ENCODE data around the gene PRKCI.
A peak's percentile ranks its signal among the peaks of the same experiment; 100 is the strongest.
"Not testable (repeated sequence)": the region's sequence is repeated elsewhere in the genome, so short reads cannot be mapped to it uniquely, and the experiment has no call there.

Gene PRKCI

DNA sequence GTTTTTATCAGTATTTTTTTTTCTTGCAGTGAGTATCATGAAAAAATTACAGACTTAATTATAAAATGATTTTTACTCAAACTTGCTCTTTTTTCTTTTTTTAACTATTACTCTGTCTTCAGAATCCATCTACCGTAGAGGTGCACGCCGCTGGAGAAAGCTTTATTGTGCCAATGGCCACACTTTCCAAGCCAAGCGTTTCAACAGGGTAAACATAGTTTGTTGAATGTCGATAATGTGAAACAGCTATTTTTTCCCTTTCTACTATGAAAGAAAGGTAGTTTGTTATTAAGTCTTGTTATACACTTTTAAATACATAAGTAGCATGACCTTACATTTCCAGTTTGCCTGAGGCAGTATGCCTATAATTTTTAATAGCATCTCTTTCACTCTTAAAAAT lies 45.6 kb downstream of the PRKCI start:
- Histone ChIP-seq H3K36me3 (ENCODE audit: insufficient read depth, low read length) (peaks cover 48% of the 10 kb centered on the region), H3K9ac (ENCODE audit: low read depth, low read length) (no peak overlapping the region), H3K4me1 (ENCODE audit: control insufficient read depth, insufficient read depth, low read length) (no peaks in the 10 kb centered on the region), H3K27me3 (ENCODE audit: control insufficient read depth, insufficient read depth, low read length) (no peaks in the 10 kb centered on the region), H3K4me3 (ENCODE audit: low read length) (no peak overlapping the region), H3K9me3 (replicated peaks; ENCODE audit: low read length) (no peaks in the 10 kb centered on the region), H3K4me2 (ENCODE audit: low read length) (no peak overlapping the region)

DNA sequence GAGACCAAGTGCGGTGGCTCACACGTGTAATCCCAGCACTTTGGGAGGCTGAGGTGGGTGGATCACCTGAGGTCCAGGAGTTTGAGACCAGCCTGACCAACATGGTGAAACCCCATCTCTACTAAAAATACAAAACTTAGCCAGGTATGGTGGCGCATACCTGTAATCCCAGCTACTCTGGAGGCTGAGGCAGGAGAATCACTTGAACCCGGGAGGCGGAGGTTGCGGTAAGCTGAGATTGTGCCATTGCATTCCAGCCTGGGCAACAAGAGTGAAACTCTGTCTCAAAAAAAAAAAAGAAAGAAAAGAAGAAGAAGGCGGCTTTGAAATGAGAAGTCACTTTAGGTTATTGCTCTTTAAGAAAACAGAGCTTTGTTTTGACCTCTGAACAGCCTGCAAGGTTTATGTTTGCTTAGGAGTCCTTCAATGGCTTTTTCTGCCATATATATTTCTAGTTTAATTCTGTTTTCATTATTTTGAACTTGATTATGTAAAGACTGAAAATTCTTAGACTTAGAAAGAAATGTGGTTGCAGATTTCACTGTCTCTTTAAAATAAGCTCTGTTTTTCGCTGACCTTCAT lies 47.5 kb downstream of the PRKCI start:
- H3K4me3 ChIP-seq (ENCODE audit: low read length); H3K4me1 ChIP-seq (ENCODE audit: control insufficient read depth, insufficient read depth, low read length); H3K9me3 ChIP-seq (replicated peaks; ENCODE audit: low read length); H3K27me3 ChIP-seq (ENCODE audit: control insufficient read depth, insufficient read depth, low read length); H3K9ac ChIP-seq (ENCODE audit: low read depth, low read length); H3K4me2 ChIP-seq (ENCODE audit: low read length): not testable (repeated sequence)
- H3K36me3 ChIP-seq (ENCODE audit: insufficient read depth, low read length): peaks cover 34% of the 10 kb centered on the region

DNA sequence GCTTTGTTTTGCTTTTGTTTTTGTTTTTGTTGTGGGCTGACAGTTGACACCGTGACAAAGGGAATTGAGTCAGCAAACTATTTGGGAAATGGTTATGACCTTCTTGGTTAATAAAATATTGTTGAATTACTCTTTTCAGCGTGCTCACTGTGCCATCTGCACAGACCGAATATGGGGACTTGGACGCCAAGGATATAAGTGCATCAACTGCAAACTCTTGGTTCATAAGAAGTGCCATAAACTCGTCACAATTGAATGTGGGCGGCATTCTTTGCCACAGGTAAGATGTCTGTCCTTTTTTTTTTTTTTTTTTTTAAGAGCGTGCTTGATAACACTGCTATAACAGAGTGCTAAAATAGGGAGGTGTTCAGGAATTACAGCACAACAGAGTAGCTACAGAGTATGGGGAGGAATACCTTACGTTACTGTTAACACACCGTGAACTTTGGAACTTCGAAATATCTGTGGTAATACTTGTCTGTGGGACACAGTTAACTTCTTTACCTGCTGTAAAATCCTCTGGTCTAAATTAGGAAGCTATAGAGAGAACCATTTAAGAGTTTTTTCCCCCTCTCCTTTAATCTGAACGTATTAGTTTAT lies 48.2 kb downstream of the PRKCI start:
- no peak overlapping the region for H3K4me3 ChIP-seq (ENCODE audit: low read length)
- no peak overlapping the region for H3K4me2 ChIP-seq (ENCODE audit: low read length)
- peaks cover 33% of the 10 kb centered on the region for H3K36me3 ChIP-seq (ENCODE audit: insufficient read depth, low read length)
- H3K9me3 ChIP-seq (replicated peaks; ENCODE audit: low read length): no peaks in the 10 kb centered on the region
- no peak overlapping the region for H3K9ac ChIP-seq (ENCODE audit: low read depth, low read length)
- no peaks in the 10 kb centered on the region for H3K4me1 ChIP-seq (ENCODE audit: control insufficient read depth, insufficient read depth, low read length)
- H3K27me3 ChIP-seq (ENCODE audit: control insufficient read depth, insufficient read depth, low read length): no peaks in the 10 kb centered on the region

DNA sequence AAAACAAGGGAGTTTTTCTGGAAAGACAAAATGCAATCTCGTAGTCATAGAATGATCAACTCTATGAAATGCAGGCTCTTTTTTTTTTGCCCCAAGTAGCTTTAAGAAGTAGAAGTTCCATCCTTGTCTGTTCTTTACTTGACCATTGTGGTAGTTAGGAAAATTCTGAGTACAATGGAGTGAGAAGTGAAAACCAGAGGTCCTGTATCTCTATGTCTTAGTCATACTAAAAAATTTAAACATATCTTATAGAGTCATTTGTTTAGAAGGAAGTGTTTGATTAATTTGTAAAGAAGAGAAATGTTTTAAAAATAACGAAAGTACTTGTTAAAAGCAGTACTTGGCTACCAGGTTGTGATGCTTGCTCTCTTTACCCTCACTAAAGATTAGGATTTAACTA lies 52.4 kb downstream of the PRKCI start:
- Histone ChIP-seq H3K9me3 (replicated peaks; ENCODE audit: low read length) (no peaks in the 10 kb centered on the region), H3K36me3 (ENCODE audit: insufficient read depth, low read length) (peaks cover 45% of the 10 kb centered on the region), H3K4me2 (ENCODE audit: low read length) (no peak overlapping the region), H3K4me1 (ENCODE audit: control insufficient read depth, insufficient read depth, low read length) (no peaks in the 10 kb centered on the region), H3K27me3 (ENCODE audit: control insufficient read depth, insufficient read depth, low read length) (no peaks in the 10 kb centered on the region), H3K9ac (ENCODE audit: low read depth, low read length) (no peak overlapping the region), H3K4me3 (ENCODE audit: low read length) (no peak overlapping the region)

DNA sequence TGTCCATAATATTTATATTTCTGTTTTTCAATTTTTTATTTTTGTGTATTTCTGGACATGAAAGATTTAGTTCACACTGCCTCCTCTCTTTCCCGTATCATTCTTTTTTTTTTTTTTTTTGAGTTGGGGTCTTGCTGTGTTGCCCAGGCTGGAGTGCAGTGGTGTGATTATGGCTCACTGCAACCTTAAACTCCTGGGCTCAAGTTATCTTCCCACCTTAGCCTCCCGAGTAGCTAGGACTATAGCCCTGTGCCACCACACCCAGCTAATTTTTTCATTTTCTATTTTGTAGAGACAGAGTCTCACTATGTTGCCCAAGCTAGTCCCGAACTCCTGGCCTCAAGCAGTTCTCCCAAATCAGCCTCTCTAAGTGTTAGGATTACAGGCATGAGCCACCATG lies 53.6 kb downstream of the PRKCI start:
- H3K9ac ChIP-seq (ENCODE audit: low read depth, low read length): no peak overlapping the region
- no peaks in the 10 kb centered on the region for H3K27me3 ChIP-seq (ENCODE audit: control insufficient read depth, insufficient read depth, low read length)
- H3K4me1 ChIP-seq (ENCODE audit: control insufficient read depth, insufficient read depth, low read length): no peaks in the 10 kb centered on the region
- H3K9me3 ChIP-seq (replicated peaks; ENCODE audit: low read length): no peaks in the 10 kb centered on the region
- H3K4me3 ChIP-seq (ENCODE audit: low read length): no peak overlapping the region
- no peak overlapping the region for H3K4me2 ChIP-seq (ENCODE audit: low read length)
- H3K36me3 ChIP-seq (ENCODE audit: insufficient read depth, low read length): peaks cover 37% of the 10 kb centered on the region

DNA sequence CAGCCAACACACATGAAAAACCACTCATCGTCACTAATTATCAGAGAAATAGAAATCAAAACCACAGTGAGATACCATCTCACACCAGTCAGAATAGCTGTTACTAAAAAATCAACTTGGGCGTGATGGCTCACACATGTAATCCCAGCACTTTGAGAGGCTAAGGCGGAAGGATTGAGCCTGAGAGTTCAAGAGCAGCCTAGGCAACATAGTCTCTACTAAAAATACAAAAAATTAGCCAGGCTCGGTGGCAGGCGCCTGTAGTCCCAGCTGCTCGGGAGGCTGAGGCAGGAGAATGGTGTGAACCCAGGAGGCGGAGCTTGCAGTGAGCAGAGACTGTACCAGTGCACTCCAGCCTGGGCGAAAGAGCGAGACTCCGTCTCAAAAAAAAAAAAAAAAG lies 55.1 kb downstream of the PRKCI start:
- not testable (repeated sequence) for H3K9ac ChIP-seq (ENCODE audit: low read depth, low read length); H3K9me3 ChIP-seq (replicated peaks; ENCODE audit: low read length); H3K27me3 ChIP-seq (ENCODE audit: control insufficient read depth, insufficient read depth, low read length); H3K4me2 ChIP-seq (ENCODE audit: low read length); H3K4me3 ChIP-seq (ENCODE audit: low read length); H3K4me1 ChIP-seq (ENCODE audit: control insufficient read depth, insufficient read depth, low read length)
- peaks cover 42% of the 10 kb centered on the region for H3K36me3 ChIP-seq (ENCODE audit: insufficient read depth, low read length)

DNA sequence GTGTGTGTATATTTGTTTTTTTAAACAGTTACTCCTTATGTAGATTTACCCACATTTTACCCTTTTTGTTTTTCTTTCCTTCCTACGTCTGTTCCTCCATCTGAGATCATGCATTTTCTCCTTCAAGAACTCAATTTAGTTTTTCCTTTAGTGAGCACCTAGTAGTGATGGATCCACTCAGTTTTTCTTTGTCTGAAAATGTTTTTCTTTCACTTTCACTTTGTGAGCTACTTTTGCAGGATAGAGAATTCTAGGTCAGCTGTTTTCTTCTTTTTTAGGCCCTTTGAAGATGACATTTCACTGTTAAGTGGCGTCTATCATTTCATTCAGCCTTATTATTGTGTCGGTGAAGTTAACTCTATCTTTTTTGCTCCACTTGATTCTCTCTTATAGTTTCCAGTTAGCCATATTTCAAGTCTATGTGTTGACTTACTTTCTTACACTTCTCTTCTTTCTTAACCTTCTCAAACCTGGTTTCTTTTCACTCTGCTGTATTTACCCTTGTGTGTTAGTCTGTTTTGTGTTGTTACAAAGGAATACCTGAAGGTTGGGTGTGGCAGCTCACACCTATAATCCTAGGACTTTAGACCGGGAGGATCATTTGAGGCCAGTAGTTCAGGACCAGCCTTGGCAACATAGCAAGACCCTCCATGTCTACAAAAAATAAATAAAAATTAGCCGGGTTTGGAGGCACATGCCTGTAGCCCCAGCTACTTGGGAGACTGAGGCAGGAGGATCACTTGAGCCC lies 55.8 kb downstream of the PRKCI start:
- Histone ChIP-seq H3K9ac (ENCODE audit: low read depth, low read length) (no peak overlapping the region), H3K27me3 (ENCODE audit: control insufficient read depth, insufficient read depth, low read length) (no peaks in the 10 kb centered on the region), H3K4me2 (ENCODE audit: low read length) (peak overlapping the region; percentile 15), H3K36me3 (ENCODE audit: insufficient read depth, low read length) (peaks cover 38% of the 10 kb centered on the region), H3K4me3 (ENCODE audit: low read length) (no peak overlapping the region), H3K4me1 (ENCODE audit: control insufficient read depth, insufficient read depth, low read length) (no peaks in the 10 kb centered on the region), H3K9me3 (replicated peaks; ENCODE audit: low read length) (no peaks in the 10 kb centered on the region)

DNA sequence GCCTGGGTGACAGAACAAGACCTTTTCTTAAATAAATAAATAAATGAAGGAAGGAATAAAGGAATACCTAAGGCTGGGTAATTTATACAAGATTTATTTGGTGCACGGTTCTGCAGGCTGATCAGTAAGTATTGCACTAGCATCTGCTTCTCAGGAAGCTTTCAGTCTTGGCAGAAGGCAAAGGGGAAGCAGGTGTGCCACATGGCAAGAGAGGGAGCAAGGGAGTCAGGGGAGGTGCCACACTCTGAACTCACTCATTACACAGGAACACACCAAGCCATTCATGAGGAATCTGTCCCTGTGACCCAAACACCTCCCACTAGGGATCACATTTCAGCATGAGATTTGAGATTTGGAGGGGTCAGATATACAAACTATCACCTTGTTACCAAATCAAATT lies 56.4 kb downstream of the PRKCI start:
- Histone ChIP-seq H3K36me3 (ENCODE audit: insufficient read depth, low read length) (peaks cover 38% of the 10 kb centered on the region), H3K4me3 (ENCODE audit: low read length) (no peak overlapping the region), H3K9me3 (replicated peaks; ENCODE audit: low read length) (no peaks in the 10 kb centered on the region), H3K27me3 (ENCODE audit: control insufficient read depth, insufficient read depth, low read length) (no peaks in the 10 kb centered on the region), H3K9ac (ENCODE audit: low read depth, low read length) (no peak overlapping the region), H3K4me1 (ENCODE audit: control insufficient read depth, insufficient read depth, low read length) (no peaks in the 10 kb centered on the region), H3K4me2 (ENCODE audit: low read length) (no peak overlapping the region)

DNA sequence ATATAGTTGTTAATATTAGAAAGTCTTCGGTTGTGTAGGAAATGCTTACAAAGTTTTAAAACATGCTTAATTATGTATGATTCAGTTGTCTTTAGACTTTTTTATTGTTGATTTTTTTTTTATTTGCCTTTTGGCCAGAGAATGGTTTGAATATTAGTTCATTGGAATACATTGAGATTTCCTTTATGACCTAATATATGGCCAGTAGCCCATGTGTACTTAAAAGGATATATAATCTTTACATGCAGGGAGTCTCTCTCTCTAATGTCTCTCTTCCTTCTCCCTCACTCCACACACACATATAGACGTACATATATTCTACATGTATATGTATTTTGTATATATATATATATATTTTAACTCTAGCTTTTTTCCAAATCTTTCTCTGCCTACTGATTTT lies 68.0 kb downstream of the PRKCI start:
- no peak overlapping the region for H3K9ac ChIP-seq (ENCODE audit: low read depth, low read length)
- no peaks in the 10 kb centered on the region for H3K27me3 ChIP-seq (ENCODE audit: control insufficient read depth, insufficient read depth, low read length)
- no peaks in the 10 kb centered on the region for H3K9me3 ChIP-seq (replicated peaks; ENCODE audit: low read length)
- no peak overlapping the region for H3K4me2 ChIP-seq (ENCODE audit: low read length)
- no peak overlapping the region for H3K4me3 ChIP-seq (ENCODE audit: low read length)
- H3K4me1 ChIP-seq (ENCODE audit: control insufficient read depth, insufficient read depth, low read length): no peaks in the 10 kb centered on the region
- H3K36me3 ChIP-seq (ENCODE audit: insufficient read depth, low read length): peaks cover 18% of the 10 kb centered on the region

DNA sequence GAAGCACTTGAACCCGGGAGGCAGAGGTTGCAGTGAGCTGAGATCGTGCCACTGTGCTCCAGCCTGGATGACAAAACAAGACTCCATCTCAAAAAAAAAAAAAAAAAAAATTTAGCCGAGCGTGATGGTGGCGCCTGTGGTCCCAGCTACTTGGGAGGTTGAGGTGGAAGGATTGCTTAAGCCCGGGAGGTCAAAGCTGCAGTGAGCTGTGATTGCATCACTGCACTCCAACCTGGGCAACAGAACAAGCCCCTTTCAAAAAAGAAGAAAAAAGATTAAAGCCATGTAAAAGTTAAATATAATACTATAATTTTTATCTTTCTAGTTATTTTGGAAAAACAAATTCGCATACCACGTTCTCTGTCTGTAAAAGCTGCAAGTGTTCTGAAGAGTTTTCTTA lies 73.4 kb downstream of the PRKCI start:
- H3K9ac ChIP-seq (ENCODE audit: low read depth, low read length): no peak overlapping the region
- H3K36me3 ChIP-seq (ENCODE audit: insufficient read depth, low read length): peaks cover 31% of the 10 kb centered on the region
- H3K4me2 ChIP-seq (ENCODE audit: low read length): no peak overlapping the region
- H3K27me3 ChIP-seq (ENCODE audit: control insufficient read depth, insufficient read depth, low read length): no peaks in the 10 kb centered on the region
- no peaks in the 10 kb centered on the region for H3K9me3 ChIP-seq (replicated peaks; ENCODE audit: low read length)
- H3K4me1 ChIP-seq (ENCODE audit: control insufficient read depth, insufficient read depth, low read length): no peaks in the 10 kb centered on the region
- no peak overlapping the region for H3K4me3 ChIP-seq (ENCODE audit: low read length)

DNA sequence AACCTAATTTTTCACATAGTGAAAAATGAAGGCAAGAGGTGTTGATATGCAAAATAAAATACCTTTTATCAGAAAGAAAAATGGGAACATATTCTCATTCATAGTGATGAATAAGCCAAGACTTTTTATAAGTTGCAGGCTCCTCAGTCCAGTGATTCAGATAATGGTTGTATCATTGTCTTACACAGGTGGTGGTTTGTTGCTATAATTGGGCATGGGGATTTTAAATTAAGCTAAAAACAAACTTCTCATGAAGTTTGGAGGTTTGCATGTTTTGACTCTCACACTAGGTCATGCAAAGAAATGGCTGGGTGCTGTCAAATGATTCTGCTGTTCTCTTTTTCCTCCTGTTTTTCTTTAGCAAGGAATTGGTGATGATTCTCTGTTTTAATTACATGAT lies 74.5 kb downstream of the PRKCI start:
- Histone ChIP-seq H3K27me3 (ENCODE audit: control insufficient read depth, insufficient read depth, low read length) (no peaks in the 10 kb centered on the region), H3K36me3 (ENCODE audit: insufficient read depth, low read length) (peaks cover 36% of the 10 kb centered on the region), H3K9me3 (replicated peaks; ENCODE audit: low read length) (no peaks in the 10 kb centered on the region), H3K4me2 (ENCODE audit: low read length) (no peak overlapping the region), H3K4me1 (ENCODE audit: control insufficient read depth, insufficient read depth, low read length) (no peaks in the 10 kb centered on the region), H3K9ac (ENCODE audit: low read depth, low read length) (no peak overlapping the region), H3K4me3 (ENCODE audit: low read length) (no peak overlapping the region)

DNA sequence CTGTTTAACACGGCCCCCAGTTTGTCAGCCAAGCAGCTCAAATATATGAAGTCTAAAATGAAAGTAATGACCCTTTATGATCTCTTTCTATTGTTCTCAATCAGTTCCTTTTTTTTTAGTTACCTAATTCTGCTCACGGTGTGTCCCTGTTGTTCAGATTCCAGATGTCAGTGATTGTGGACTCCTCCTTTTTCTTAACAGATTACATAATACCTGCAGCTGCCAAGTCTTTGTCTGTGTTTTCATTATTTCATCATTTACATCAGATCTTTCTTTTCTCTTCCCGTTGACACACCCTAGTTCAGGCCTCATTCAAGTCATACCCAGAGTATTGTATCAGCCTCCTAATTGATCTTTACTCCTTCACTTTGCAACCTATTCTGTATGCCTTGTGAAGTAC lies 79.2 kb downstream of the PRKCI start:
- Histone ChIP-seq H3K27me3 (ENCODE audit: control insufficient read depth, insufficient read depth, low read length) (no peaks in the 10 kb centered on the region), H3K9ac (ENCODE audit: low read depth, low read length) (no peak overlapping the region), H3K4me3 (ENCODE audit: low read length) (no peak overlapping the region), H3K4me2 (ENCODE audit: low read length) (no peak overlapping the region), H3K4me1 (ENCODE audit: control insufficient read depth, insufficient read depth, low read length) (no peaks in the 10 kb centered on the region), H3K36me3 (ENCODE audit: insufficient read depth, low read length) (peaks cover 26% of the 10 kb centered on the region), H3K9me3 (replicated peaks; ENCODE audit: low read length) (no peaks in the 10 kb centered on the region)
